ENCODE measurements around the gene PRAMEF12. TPM values are rescaled to one million over a fixed set of nuclear protein-coding genes. Genes with fewer than 3 reads are reported as not detected.
"Not testable (repeated sequence)": the region's sequence is repeated elsewhere in the genome, so short reads cannot be mapped to it uniquely, and the experiment has no call there.

Gene PRAMEF12
- total RNA-seq, 3 donors from 2014 or later: not detected

DNA sequence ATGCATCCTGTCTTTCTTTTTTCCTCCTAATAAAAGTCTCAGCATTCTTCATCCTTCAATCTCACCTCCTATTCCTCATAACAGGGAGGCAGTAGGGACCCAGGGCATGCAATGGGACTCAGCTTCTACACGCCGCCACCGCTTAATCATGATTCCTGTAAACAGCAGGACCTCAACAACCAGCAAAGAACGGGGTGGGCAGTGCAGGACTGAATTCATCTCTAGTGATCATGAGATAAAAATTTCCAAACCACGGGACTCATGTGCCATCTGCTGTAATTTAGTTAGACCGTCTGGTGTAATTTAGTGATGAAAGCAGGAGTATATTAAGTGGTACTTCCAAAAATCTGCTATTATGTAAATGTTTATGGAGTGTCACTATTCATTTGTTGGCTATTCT lies 5.4 kb downstream of the PRAMEF12 start:
- H3K9me3 Mint-ChIP-seq: peaks cover 3% of the 10 kb centered on the region
- ATAC-seq (no peak), DNase-seq (no peak)
- H3K4me1 Mint-ChIP-seq (ENCODE audit: low read depth): no peaks in the 10 kb centered on the region
- no peaks in the 10 kb centered on the region for H3K36me3 Mint-ChIP-seq (ENCODE audit: insufficient read depth)
- no peak overlapping the region for H3K4me3 Mint-ChIP-seq
- peaks cover 6% of the 10 kb centered on the region for H3K27me3 Mint-ChIP-seq (ENCODE audit: low read depth)

DNA sequence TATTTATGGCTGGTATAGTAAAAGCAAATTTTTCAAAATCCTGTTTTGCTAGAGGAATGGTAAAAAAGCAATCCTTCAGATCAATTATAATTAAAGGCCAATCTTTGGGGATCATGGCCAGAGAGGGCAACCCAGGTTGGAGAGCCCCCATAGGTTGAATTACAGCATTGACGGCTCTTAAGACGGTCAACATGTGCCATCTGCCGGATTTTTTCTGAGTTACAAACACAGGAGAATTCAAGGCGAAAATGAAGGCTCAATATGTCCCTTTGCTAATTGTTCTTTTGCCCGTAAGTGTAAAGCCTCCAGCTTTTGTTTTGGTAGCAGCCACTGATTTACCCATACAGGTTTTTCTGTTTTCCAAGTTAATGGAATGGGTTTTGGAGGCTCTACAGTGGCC lies 8.0 kb downstream of the PRAMEF12 start:
- H3K4me1 Mint-ChIP-seq (ENCODE audit: low read depth); DNase-seq; H3K27me3 Mint-ChIP-seq (ENCODE audit: low read depth); H3K4me3 Mint-ChIP-seq; H3K36me3 Mint-ChIP-seq (ENCODE audit: insufficient read depth); ATAC-seq: not testable (repeated sequence)
- H3K9me3 Mint-ChIP-seq: peaks cover 13% of the 10 kb centered on the region

GRCh38 chr1:12783783-12784182 lies 10.2 kb downstream of the PRAMEF12 start:
- H3K4me1 Mint-ChIP-seq (ENCODE audit: low read depth); H3K4me3 Mint-ChIP-seq; DNase-seq; ATAC-seq; H3K27me3 Mint-ChIP-seq (ENCODE audit: low read depth); H3K36me3 Mint-ChIP-seq (ENCODE audit: insufficient read depth): not testable (repeated sequence)
- H3K9me3 Mint-ChIP-seq: peaks cover 15% of the 10 kb centered on the region

DNA sequence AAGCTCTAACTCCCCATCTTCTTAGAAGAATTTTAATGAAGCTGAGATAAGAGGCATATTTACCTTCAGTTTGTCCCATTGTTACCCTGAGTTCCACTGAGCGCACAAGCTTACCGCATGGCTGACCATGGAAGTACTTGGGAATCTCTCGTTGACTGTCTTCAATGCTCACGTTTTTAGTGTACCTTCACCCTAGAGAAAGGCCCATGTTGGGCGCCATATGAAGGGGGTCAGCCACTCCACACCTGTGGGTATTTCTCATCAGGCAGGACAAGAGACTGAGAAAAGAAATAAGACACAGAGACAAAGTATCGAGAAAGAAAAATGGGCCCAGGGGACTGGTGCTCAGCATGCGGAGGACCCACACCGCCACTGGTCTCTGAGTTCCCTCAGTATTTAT lies 11.2 kb downstream of the PRAMEF12 start:
- not testable (repeated sequence) for ATAC-seq; H3K4me1 Mint-ChIP-seq (ENCODE audit: low read depth); H3K27me3 Mint-ChIP-seq (ENCODE audit: low read depth); DNase-seq; H3K36me3 Mint-ChIP-seq (ENCODE audit: insufficient read depth); H3K4me3 Mint-ChIP-seq
- peaks cover 15% of the 10 kb centered on the region for H3K9me3 Mint-ChIP-seq

GRCh38 chr1:12791097-12791496 lies 17.6 kb downstream of the PRAMEF12 start, which contains the start of gene PRAMEF1:
Gene PRAMEF1, plus strand, starts transcription at chr1:12791397. Its CDS starts 1,831 bp downstream, at chr1:12793228.
- not testable (repeated sequence) for H3K4me1 Mint-ChIP-seq (ENCODE audit: low read depth); H3K36me3 Mint-ChIP-seq (ENCODE audit: insufficient read depth); H3K27me3 Mint-ChIP-seq (ENCODE audit: low read depth); H3K4me3 Mint-ChIP-seq; DNase-seq; ATAC-seq; H3K9me3 Mint-ChIP-seq

DNA sequence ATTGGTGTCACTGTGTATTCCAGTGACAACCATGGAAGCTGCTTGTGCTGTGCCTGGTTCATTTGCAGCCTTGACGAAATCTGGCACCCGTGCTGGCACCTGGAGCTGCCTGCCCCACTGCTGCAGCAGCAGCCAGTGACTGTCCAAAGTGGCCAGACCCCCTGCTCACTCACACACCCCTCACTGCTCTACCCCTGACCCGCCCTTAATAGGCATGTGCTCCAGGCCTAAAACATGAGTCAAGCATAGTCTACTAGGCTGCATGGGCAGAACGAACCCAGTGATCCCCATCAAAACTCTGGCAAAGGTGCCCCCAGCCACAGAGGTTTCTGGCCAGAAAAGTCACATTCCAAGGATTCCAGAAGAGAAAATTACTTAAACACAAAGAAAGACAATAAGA lies 25.4 kb downstream of the PRAMEF12 start:
- Mint-ChIP-seq H3K4me3 (no peak overlapping the region), H3K9me3 (peaks cover 4% of the 10 kb centered on the region), H3K4me1 (ENCODE audit: low read depth) (no peaks in the 10 kb centered on the region), H3K27me3 (ENCODE audit: low read depth) (peaks cover 2% of the 10 kb centered on the region), H3K36me3 (ENCODE audit: insufficient read depth) (no peaks in the 10 kb centered on the region)
- no peak for DNase-seq
- no peak for ATAC-seq

DNA sequence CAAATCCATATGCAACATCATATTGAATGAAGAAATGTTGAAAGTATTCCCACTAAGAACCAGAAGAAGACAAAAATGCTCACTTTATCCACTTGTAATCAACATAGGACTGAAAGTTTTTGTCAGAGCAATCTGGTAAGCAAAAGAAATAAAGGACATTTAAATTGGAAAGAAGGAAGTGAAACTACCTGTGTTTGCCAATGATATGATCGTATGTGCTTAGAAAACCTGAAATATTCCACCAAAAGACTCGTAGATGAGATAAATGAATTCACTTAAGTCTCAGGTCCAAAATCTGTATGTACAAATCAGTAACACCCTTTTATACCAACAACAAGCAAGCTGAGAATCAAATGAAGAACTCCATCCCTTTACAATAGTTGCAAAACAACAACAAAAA lies 26.2 kb downstream of the PRAMEF12 start:
- H3K36me3 Mint-ChIP-seq (ENCODE audit: insufficient read depth): no peaks in the 10 kb centered on the region
- H3K27me3 Mint-ChIP-seq (ENCODE audit: low read depth): peaks cover 7% of the 10 kb centered on the region
- H3K9me3 Mint-ChIP-seq: peaks cover 9% of the 10 kb centered on the region
- no peak overlapping the region for H3K4me3 Mint-ChIP-seq
- no peaks in the 10 kb centered on the region for H3K4me1 Mint-ChIP-seq (ENCODE audit: low read depth)
- DNase-seq (no peak), ATAC-seq (no peak)

DNA sequence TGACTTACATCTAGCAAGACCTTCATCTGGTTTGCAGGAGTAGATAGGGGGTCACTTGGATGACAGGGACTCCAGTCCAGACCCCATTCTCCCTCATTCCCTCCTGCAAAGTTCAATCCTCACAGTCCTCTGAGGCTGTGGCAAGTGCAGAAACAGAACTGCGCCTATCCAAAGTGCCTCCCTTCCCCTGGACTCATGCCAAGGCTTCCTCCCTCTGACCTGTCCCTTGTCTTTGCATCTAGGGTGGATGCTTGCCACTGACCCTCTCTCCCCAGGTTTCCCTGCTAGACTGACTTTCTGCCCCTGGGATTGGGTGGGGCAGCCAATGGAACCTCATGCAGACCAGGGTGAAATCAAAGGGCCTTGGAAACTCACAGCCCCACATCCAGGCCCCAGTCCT lies 36.4 kb downstream of the PRAMEF12 start:
- DNase-seq (no peak), ATAC-seq (no peak)
- H3K27me3 Mint-ChIP-seq (ENCODE audit: low read depth): peaks cover 40% of the 10 kb centered on the region
- H3K4me3 Mint-ChIP-seq: no peak overlapping the region
- H3K4me1 Mint-ChIP-seq (ENCODE audit: low read depth): no peaks in the 10 kb centered on the region
- no peaks in the 10 kb centered on the region for H3K36me3 Mint-ChIP-seq (ENCODE audit: insufficient read depth)
- H3K9me3 Mint-ChIP-seq: peaks cover 7% of the 10 kb centered on the region

- no peaks in the 10 kb centered on the region for H3K4me1 Mint-ChIP-seq (ENCODE audit: low read depth)
- peaks cover 2% of the 10 kb centered on the region for H3K9me3 Mint-ChIP-seq
- DNase-seq (no peak), ATAC-seq (no peak)
- no peaks in the 10 kb centered on the region for H3K36me3 Mint-ChIP-seq (ENCODE audit: insufficient read depth)
- H3K27me3 Mint-ChIP-seq (ENCODE audit: low read depth): peaks cover 33% of the 10 kb centered on the region
- H3K4me3 Mint-ChIP-seq: no peak overlapping the region
Observed at GRCh38 chr1:12810691-12811408, 37.3 kb downstream of the PRAMEF12 start.

DNA sequence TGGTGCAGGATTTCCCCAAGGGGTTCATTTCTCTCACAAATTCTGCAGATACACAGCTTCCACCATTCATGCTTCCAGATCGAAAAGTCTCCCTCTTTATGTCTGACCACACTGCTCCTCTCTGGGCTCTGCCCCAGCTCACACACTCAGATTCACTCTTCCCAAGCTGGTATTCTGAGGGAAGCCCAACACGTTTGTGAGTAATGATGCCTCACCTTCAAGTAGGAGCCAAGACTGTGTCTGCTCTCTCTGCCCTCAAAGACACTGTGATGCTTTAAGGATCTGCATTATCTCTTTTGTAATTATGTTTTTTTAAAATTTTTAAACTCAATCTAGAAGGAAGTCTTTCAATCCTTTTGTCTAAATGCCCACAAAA lies 37.9 kb downstream of the PRAMEF12 start:
- no peak for ATAC-seq
- Mint-ChIP-seq H3K9me3 (peaks cover 2% of the 10 kb centered on the region), H3K36me3 (ENCODE audit: insufficient read depth) (no peaks in the 10 kb centered on the region), H3K27me3 (ENCODE audit: low read depth) (peaks cover 32% of the 10 kb centered on the region), H3K4me1 (ENCODE audit: low read depth) (no peaks in the 10 kb centered on the region), H3K4me3 (no peak overlapping the region)
- no peak for DNase-seq

DNA sequence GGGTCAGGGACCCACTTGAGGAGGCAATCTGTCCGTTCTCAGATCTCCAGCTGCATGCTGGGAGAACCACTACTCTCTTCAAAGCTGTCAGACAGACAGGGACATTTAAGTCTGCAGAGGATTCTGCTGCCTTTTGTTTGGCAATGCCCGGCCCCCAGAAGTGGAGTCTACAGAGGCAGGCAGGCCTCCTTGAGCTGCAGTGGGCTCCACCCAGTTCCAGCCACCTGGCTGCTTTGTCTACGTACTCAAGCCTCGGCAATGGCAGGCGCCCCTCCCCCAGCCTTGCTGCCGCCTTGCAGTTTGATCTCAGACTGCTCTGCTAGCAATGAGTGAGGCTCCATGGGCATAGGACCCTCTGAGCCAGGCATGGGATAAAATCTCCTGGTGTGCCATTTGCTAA lies 45.5 kb downstream of the PRAMEF12 start:
- ATAC-seq; H3K9me3 Mint-ChIP-seq; H3K4me1 Mint-ChIP-seq (ENCODE audit: low read depth); H3K4me3 Mint-ChIP-seq; DNase-seq; H3K36me3 Mint-ChIP-seq (ENCODE audit: insufficient read depth): not testable (repeated sequence)
- H3K27me3 Mint-ChIP-seq (ENCODE audit: low read depth): peaks cover 22% of the 10 kb centered on the region

Other genes with a start within 250 kb of the PRAMEF12 start
- 10 to 100 TPM; 60.4 to 72.6 (median 69.9) TPM for gene DHRS3, start 155.5 kb upstream of the PRAMEF12 start, total RNA-seq
- gene AADACL4, start 129.7 kb upstream of the PRAMEF12 start, total RNA-seq: not detected
- not detected for gene AADACL3, start 57.6 kb upstream of the PRAMEF12 start, total RNA-seq
- not detected for gene CFAP107, start 27.5 kb upstream of the PRAMEF12 start, total RNA-seq
- not detected for gene PRAMEF1, start 17.7 kb downstream of the PRAMEF12 start, total RNA-seq
- not detected for gene PRAMEF11, start 57.7 kb downstream of the PRAMEF12 start, total RNA-seq
- gene HNRNPCL1, start 75.0 kb downstream of the PRAMEF12 start, total RNA-seq: not detected
- not detected for gene PRAMEF2, start 83.3 kb downstream of the PRAMEF12 start, total RNA-seq
- not detected for gene PRAMEF4, start 112.5 kb downstream of the PRAMEF12 start, total RNA-seq
- gene PRAMEF10, start 124.5 kb downstream of the PRAMEF12 start, total RNA-seq: not detected
- gene PRAMEF7, start 142.9 kb downstream of the PRAMEF12 start, total RNA-seq: not detected
- not detected for gene PRAMEF6, start 173.8 kb downstream of the PRAMEF12 start, total RNA-seq

All from activated T-cell treated with anti-CD3 and anti-CD28 coated beads, Interleukin-2, amount 50 U/mL, for 4 hours (primary cell).